NCI-H1436 treated with DMSO at 0.1 percent for 48 hours (cell line): ENCODE measurements around the gene TBCD.
"Not testable (repeated sequence)": the region's sequence is repeated elsewhere in the genome, so short reads cannot be mapped to it uniquely, and the experiment has no call there.

Source experiments
- DNase-seq: peaks from one replicate; lab custom pipeline; 2025; lab: John Stamatoyannopoulos, UW

TBCD gene

GRCh38 chr17:82767041-82767754 lies 15.3 kb downstream of the TBCD start:
- no peak for DNase-seq

GRCh38 chr17:82769041-82769440 lies 17.2 kb downstream of the TBCD start:
- no peak for DNase-seq

- no peak for DNase-seq
Measured at GRCh38 chr17:82772026-82772425, 20.2 kb downstream of the TBCD start.

- DNase-seq = not testable (repeated sequence)
Measured at GRCh38 chr17:82774456-82774855, 22.6 kb downstream of the TBCD start.

- DNase-seq = no peak
Measured at GRCh38 chr17:82775001-82775823, 23.3 kb downstream of the TBCD start.

- no peak for DNase-seq
Measured at GRCh38 chr17:82776454-82776853, 24.6 kb downstream of the TBCD start.

- DNase-seq = not testable (repeated sequence)
Measured at GRCh38 chr17:82777778-82778375, 26.0 kb downstream of the TBCD start.

GRCh38 chr17:82779541-82779940 lies 27.7 kb downstream of the TBCD start:
- no peak for DNase-seq

- DNase-seq = no peak
Measured at GRCh38 chr17:82780195-82780594, 28.3 kb downstream of the TBCD start.

- DNase-seq = no peak
Measured at GRCh38 chr17:82780971-82781893, 29.4 kb downstream of the TBCD start.

GRCh38 chr17:82781894-82782274 lies 30.0 kb downstream of the TBCD start:
- no peak for DNase-seq

GRCh38 chr17:82782657-82783207 lies 30.9 kb downstream of the TBCD start:
- no peak for DNase-seq

- DNase-seq = no peak
Measured at GRCh38 chr17:82783498-82783897, 31.6 kb downstream of the TBCD start.

GRCh38 chr17:82785581-82785980 lies 33.7 kb downstream of the TBCD start:
- not testable (repeated sequence) for DNase-seq

GRCh38 chr17:82786427-82786826 lies 34.6 kb downstream of the TBCD start:
- no peak for DNase-seq

- DNase-seq = no peak
Measured at GRCh38 chr17:82787081-82787848, 35.4 kb downstream of the TBCD start.

GRCh38 chr17:82788206-82789001 lies 36.5 kb downstream of the TBCD start:
- no peak for DNase-seq

GRCh38 chr17:82789051-82789592 lies 37.3 kb downstream of the TBCD start:
- DNase-seq = no peak

- DNase-seq = no peak
Measured at GRCh38 chr17:82789806-82790205, 37.9 kb downstream of the TBCD start.

GRCh38 chr17:82790391-82790790 lies 38.5 kb downstream of the TBCD start:
- no peak for DNase-seq
